ENCODE data around the gene CCL3.

Gene CCL3

DNA sequence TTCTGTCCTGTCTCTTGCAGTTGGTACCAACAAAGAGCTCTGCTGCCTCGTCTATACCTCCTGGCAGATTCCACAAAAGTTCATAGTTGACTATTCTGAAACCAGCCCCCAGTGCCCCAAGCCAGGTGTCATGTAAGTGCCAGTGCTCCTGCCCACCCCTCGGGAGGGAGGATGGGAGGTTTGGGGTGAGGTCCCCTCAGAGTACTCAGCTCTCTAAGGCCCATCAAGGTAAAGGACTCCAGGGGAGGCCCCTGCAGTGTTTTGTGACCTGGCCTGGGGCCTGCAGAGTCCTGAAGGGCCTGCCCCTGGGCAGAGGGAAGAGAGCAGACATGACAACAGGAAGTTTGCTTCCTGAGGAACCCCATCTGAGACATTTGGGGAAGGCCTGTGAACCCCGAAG, 19.5 kb downstream of the CCL3 start:
- Histone ChIP-seq H3K36me3 (no peaks in the 10 kb centered on the region), H3K27me3 (no peaks in the 10 kb centered on the region), H3K27ac (no peak overlapping the region), H3K9me3 (no peaks in the 10 kb centered on the region), H3K4me1 (no peaks in the 10 kb centered on the region), H3K4me3 (no peak overlapping the region)
- DNase-seq, result no peak
- no peak for TF ChIP-seq CTCF (IDR thresholded peaks at IDR 0.05)
- intact Hi-C loops (cut with DNase I; ENCODE audit: low total_unique reads), result loop anchor here (10.0 kb wide), 1 partner anchor 64 kb away; no protein-coding TSS in a partner anchor

DNA sequence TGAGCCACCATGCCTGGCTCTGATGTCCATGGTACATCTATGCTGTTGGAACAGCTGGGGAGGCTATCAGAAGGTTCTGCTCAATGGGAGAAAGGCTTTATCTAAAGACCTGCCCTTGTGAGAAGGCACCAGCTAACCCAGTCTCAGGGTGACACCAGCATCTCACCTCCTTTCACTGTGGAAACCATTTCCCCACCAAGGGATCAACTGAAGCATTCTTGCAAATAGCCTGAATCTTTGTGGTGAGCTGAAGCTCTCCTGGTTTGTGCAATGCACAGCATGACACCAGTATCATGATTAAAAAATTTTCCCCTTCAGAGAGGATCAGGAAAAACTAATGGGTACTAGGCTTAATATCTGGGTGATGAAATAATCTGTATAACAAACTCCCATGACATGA, 20.8 kb downstream of the CCL3 start:
- no peaks in the 10 kb centered on the region for H3K36me3 ChIP-seq
- H3K27me3 ChIP-seq, result no peaks in the 10 kb centered on the region
- intact Hi-C loops (cut with DNase I; ENCODE audit: low total_unique reads), result no loop called here
- TF ChIP-seq CTCF (IDR thresholded peaks at IDR 0.05), result no peak
- no peak overlapping the region for H3K27ac ChIP-seq
- no peak overlapping the region for H3K4me3 ChIP-seq
- no peak for DNase-seq
- no peaks in the 10 kb centered on the region for H3K9me3 ChIP-seq
- H3K4me1 ChIP-seq, result no peaks in the 10 kb centered on the region

DNA sequence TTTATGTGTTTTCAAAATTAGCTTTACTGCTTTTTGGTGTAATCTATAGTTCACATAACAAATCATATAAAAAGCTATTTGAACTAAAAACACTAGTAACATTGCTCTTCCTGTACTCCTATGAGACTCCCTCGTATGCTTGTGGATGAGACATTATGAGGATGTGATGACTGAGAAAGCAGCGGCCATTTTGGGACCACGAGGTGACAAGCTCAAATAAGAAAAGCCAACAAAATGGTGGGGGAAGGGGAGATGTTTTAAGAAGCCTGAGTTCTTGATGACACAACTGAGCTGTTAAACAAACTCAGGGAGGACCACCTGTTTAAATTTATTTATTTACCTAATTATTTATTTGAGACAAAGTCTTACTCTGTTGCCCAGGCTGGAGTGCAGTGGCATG, 21.4 kb downstream of the CCL3 start:
- no peak for TF ChIP-seq CTCF (IDR thresholded peaks at IDR 0.05)
- Histone ChIP-seq H3K27ac (no peak overlapping the region), H3K27me3 (no peaks in the 10 kb centered on the region), H3K36me3 (no peaks in the 10 kb centered on the region), H3K9me3 (no peaks in the 10 kb centered on the region), H3K4me1 (no peaks in the 10 kb centered on the region), H3K4me3 (no peak overlapping the region)
- no peak for DNase-seq
- intact Hi-C loops (cut with DNase I; ENCODE audit: low total_unique reads), result no loop called here

- H3K9me3 ChIP-seq, result no peaks in the 10 kb centered on the region
- H3K27ac ChIP-seq, result no peak overlapping the region
- intact Hi-C loops (cut with DNase I; ENCODE audit: low total_unique reads), result no loop called here
- H3K27me3 ChIP-seq, result no peaks in the 10 kb centered on the region
- no peaks in the 10 kb centered on the region for H3K4me1 ChIP-seq
- no peak for DNase-seq
- TF ChIP-seq CTCF (IDR thresholded peaks at IDR 0.05), result no peak
- H3K4me3 ChIP-seq, result no peak overlapping the region
- H3K36me3 ChIP-seq, result no peaks in the 10 kb centered on the region
Observed at GRCh38 chr17:36066365-36066985, 23.5 kb downstream of the CCL3 start.

DNA sequence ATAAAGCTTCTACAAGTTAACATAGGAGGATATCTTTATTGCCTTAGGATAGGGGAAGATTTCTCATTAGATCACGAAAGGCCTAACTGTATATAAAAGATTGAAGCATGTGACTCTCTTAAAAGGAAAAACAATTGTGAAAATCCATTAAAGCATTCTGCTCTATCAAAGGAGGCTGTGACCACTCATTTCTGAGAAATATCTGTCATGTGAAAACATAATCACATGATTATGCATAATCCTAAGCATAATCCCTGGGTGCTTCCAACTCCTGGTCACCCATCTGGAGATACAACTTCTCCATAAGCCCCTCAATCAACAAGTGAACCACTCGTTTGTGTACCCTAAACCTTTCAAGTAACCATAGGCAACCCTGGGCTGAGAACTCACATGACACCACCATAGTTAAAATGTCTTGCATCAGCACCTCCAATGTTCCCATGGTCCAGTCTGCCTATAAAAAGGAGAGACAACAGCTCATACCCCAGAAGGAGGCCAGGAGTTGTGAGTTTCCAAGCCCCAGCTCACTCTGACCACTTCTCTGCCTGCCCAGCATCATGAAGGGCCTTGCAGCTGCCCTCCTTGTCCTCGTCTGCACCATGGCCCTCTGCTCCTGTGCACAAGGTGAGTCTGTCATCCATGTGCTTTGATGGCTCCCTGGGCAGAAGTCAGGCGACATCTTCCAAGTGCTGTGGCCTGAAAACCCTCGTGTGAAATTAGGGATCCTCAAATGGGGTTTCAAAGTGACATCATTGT, 26.0 kb downstream of the CCL3 start, which contains the start of gene CCL18:
CCL18 (plus strand) TSS at position 487 of the 756 bp plus-strand sequence; CDS start at position 558, 71 bp downstream.
- DNase-seq, result no peak
- no peak for TF ChIP-seq CTCF (IDR thresholded peaks at IDR 0.05)
- H3K27me3 ChIP-seq, result no peaks in the 10 kb centered on the region
- no peaks in the 10 kb centered on the region for H3K4me1 ChIP-seq
- H3K9me3 ChIP-seq, result no peaks in the 10 kb centered on the region
- H3K27ac ChIP-seq, result no peak within 1 kb of the TSS
- H3K4me3 ChIP-seq, result no peak within 1 kb of the TSS
- intact Hi-C loops (cut with DNase I; ENCODE audit: low total_unique reads), result no loop called here
- H3K36me3 ChIP-seq, result no peaks in the 10 kb centered on the region

All from tibial artery (tissue), 4 donors.